22Rv1 (cell line): ENCODE data around the gene CMTM5.

ENCODE experiments used
- CTCF ChIP-seq: fragments of 450-650 bp; IDR thresholded peaks from 2 replicates; pipeline ENCODE4 v1.5.1; 2017; ENCODE audit warnings: mild to moderate bottlenecking
- ZFX ChIP-seq: fragments of 450-650 bp; IDR thresholded peaks from 2 replicates; pipeline ENCODE4 v1.6.1; 2017; ENCODE audit warnings: antibody characterized with exemption, borderline replicate concordance

GRCh38 chr14:23387916-23388882, 11.4 kb downstream of the CMTM5 start:
- TF ChIP-seq ZFX (no peak), CTCF (no peak)
